ENCODE data around the gene ASPM. TPM values are rescaled to one million over a fixed set of nuclear protein-coding genes. Genes with fewer than 3 reads are reported as not detected.
A peak's percentile ranks its signal among the peaks of the same experiment; 100 is the strongest.

Gene ASPM
- total and polyA plus RNA-seq, 2 of the 4 experiments (the other 2 are of a cell fraction), result 7.1 to 27.8 TPM

- H3K9me1 ChIP-seq (ENCODE audit: insufficient read depth, low read length), result no peaks in the 10 kb centered on the region
- peaks cover 2% of the 10 kb centered on the region for H3K4me1 ChIP-seq (ENCODE audit: control insufficient read depth, insufficient read depth, low read length)
- 100% methylated on average over 2 of the region's 15 CpGs; no CpG with 5 or more reads in 1 of the 2 experiments for WGBS, 2 experiments (ENCODE audit: extremely low coverage in 2 of 2, insufficient read length in 1 of 2)
- no peak overlapping the region; the same call in 1 of the 2 replicates for H3K18ac ChIP-seq (ENCODE audit: low read depth, low read length)
- peak overlapping the region; percentile 9; the same call in 1 of the 2 replicates for H2BK120ac ChIP-seq (ENCODE audit: low read depth, low read length)
- ATAC-seq (ENCODE audit: low read depth) (no peak), DNase-seq (no peak)
- 0 out of 2 replicates have a peak overlapping the region, but pooled peaks have one; percentile 1 for H4K5ac ChIP-seq (ENCODE audit: low read depth, low read length)
- CTCF ChIA-PET, result no interaction called here
- no peak overlapping the region for H4K91ac ChIP-seq (ENCODE audit: insufficient read depth, low read depth, low read length)
- no TSS peak for BruUV-seq (replicated peaks)
- H3K9ac ChIP-seq (ENCODE audit: low read depth, low read length), result no peak overlapping the region
- peak overlapping the region; percentile 52 for H3K4me2 ChIP-seq (ENCODE audit: low read depth, low read length)
- TF ChIP-seq SMC3 (IDR thresholded peaks at IDR 0.05; ENCODE audit: low read depth, low read length) (no peak), RAD21 (IDR thresholded peaks at IDR 0.05; ENCODE audit: low read length) (no peak), FOS (IDR thresholded peaks at IDR 0.05; ENCODE audit: low read depth, low read length) (no peak)
- H3K27me3 ChIP-seq (ENCODE audit: control insufficient read depth, insufficient read depth, low read length), result no peaks in the 10 kb centered on the region
- in situ Hi-C loops (cut with MboI; ENCODE audit: low sequenced_read_pairs), result no loop called here
- H3K27ac ChIP-seq (ENCODE audit: insufficient read depth, low read length), result no peak overlapping the region
- no peak overlapping the region for H3K4me3 ChIP-seq (ENCODE audit: insufficient read depth, low read depth, low read length)
- H3K79me1 ChIP-seq (ENCODE audit: low read depth in 1 of 2, low read length in 2 of 2), result peaks cover 12 to 45% of the 10 kb centered on the region in 2 experiments
- dilution Hi-C loops (cut with HindIII; ENCODE audit: low sequenced_read_pairs, unreplicated experiment), result no loop called here
- H3K56ac ChIP-seq (ENCODE audit: extremely low read depth, insufficient read depth, low read length), result no peak overlapping the region
- peak overlapping the region; percentile 21 for H2BK5ac ChIP-seq (ENCODE audit: low read depth, low read length, poor library complexity, severe bottlenecking)
- 0 out of 2 replicates have a peak overlapping the region, but pooled peaks have one; percentile 51 for H3K14ac ChIP-seq (replicated peaks; ENCODE audit: low read depth, low read length)
- no peak overlapping the region for H2BK15ac ChIP-seq (ENCODE audit: low read depth, low read length)
- peak overlapping the region in 1 of 2 experiments; percentile 14; a peak in 3 of 4 replicates for H4K8ac ChIP-seq (ENCODE audit: low read depth in 2 of 2, low read length in 2 of 2)
- no peak overlapping the region for H3K23ac ChIP-seq (ENCODE audit: low read depth, low read length)
- H2AK5ac ChIP-seq (ENCODE audit: low read depth, low read length), result no peak overlapping the region
- 0 out of 2 replicates have a peak overlapping the region, but pooled peaks have one; percentile 18 for H2BK20ac ChIP-seq (ENCODE audit: low read depth, low read length)
- POLR2A ChIA-PET (ENCODE audit: unreplicated experiment), result no interaction called here
- no peaks in the 10 kb centered on the region for H3K9me3 ChIP-seq (ENCODE audit: control insufficient read depth, insufficient read depth, low read length)
- no peak overlapping the region for H3K4ac ChIP-seq (ENCODE audit: low read depth, low read length)
- intact Hi-C loops (cut with micrococcal nuclease), result no loop called here
- no peak overlapping the region for H2AK9ac ChIP-seq (replicated peaks; ENCODE audit: low read depth, low read length, poor library complexity)
- H3K36me3 ChIP-seq (ENCODE audit: control insufficient read depth, insufficient read depth, low read length), result no peaks in the 10 kb centered on the region
- H2AFZ ChIP-seq (replicated peaks; ENCODE audit: low read length, poor library complexity), result peak overlapping the region; percentile 63
- H4K20me1 ChIP-seq (ENCODE audit: insufficient read depth, low read length), result no peaks in the 10 kb centered on the region
Observed at GRCh38 chr1:197139169-197139568, 7.3 kb downstream of the ASPM start.

Measured in IMR-90 (cell line).